GM13977 (cell line): ENCODE data around the gene PRKCB.
"Not testable (repeated sequence)": the region's sequence is repeated elsewhere in the genome, so short reads cannot be mapped to it uniquely, and the experiment has no call there.

ENCODE experiments used
- DNase-seq: peaks from one replicate; pipeline ENCODE4 v3.0.0; 2012; ENCODE audit warnings: low spot score
- in situ Hi-C: fragments of 300-500 bp; cut with MboI; formaldehyde crosslinking; loops from one replicate; pipeline ENCODE4 v1.12.0; 2022; ENCODE audit warnings: low sequenced_read_pairs, low pct_unique_long_range_greater_than_20kb, mixed read lengths, inconsistent platforms; ENCODE audit not compliant: unreplicated experiment
- TF ChIP-seq, protein P1 (sequence below): IDR thresholded peaks from 2 replicates; pipeline ENCODE4 v1.5.1; 2012; ENCODE audit warnings: mild to moderate bottlenecking, control low read depth; ENCODE audit not compliant: insufficient read depth; ENCODE audit errors: extremely low read depth, missing control alignments

The PRKCB gene

DNA sequence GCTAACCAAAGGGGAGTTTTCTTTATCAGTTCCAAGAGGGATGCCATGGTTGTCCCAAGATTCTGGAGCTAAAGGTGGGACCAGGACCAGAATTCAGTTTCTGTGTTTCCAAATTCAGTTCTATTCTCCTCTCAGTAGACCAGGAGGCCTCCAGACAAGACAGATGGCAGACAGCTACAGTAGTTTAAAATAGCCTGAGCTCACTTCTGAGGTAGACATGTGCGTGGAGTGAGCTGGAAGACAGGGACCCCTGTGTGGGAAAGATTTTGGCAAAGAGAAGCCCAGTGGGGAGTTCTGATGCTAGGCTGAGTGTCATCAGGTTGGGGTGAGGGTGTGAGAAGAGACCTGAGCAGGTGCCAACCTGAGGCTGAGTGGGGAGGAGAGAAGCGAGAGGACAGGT, 95.4 kb downstream of the PRKCB start:
- TF ChIP-seq, protein P1, sequence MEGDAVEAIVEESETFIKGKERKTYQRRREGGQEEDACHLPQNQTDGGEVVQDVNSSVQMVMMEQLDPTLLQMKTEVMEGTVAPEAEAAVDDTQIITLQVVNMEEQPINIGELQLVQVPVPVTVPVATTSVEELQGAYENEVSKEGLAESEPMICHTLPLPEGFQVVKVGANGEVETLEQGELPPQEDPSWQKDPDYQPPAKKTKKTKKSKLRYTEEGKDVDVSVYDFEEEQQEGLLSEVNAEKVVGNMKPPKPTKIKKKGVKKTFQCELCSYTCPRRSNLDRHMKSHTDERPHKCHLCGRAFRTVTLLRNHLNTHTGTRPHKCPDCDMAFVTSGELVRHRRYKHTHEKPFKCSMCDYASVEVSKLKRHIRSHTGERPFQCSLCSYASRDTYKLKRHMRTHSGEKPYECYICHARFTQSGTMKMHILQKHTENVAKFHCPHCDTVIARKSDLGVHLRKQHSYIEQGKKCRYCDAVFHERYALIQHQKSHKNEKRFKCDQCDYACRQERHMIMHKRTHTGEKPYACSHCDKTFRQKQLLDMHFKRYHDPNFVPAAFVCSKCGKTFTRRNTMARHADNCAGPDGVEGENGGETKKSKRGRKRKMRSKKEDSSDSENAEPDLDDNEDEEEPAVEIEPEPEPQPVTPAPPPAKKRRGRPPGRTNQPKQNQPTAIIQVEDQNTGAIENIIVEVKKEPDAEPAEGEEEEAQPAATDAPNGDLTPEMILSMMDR = no peak
- DNase-seq = no peak
- in situ Hi-C loops = no loop called here

DNA sequence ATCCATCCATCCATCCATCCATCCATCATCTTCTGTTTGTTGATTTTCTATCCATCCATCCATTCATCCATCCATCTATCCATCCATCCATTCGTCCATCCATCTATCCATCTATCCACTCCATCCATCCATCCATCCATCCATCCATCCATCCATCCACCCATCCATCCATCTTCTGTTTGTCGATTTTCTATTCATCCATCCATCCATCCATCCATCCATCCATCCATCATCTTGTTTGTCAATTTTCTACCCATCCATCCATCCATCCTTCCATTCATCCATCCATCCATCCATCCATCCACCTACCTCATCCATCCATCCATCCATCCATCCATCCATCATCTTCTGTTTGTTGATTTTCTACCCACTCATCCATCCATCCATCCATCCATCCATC, 97.9 kb downstream of the PRKCB start:
- in situ Hi-C loops = not testable (repeated sequence)

DNA sequence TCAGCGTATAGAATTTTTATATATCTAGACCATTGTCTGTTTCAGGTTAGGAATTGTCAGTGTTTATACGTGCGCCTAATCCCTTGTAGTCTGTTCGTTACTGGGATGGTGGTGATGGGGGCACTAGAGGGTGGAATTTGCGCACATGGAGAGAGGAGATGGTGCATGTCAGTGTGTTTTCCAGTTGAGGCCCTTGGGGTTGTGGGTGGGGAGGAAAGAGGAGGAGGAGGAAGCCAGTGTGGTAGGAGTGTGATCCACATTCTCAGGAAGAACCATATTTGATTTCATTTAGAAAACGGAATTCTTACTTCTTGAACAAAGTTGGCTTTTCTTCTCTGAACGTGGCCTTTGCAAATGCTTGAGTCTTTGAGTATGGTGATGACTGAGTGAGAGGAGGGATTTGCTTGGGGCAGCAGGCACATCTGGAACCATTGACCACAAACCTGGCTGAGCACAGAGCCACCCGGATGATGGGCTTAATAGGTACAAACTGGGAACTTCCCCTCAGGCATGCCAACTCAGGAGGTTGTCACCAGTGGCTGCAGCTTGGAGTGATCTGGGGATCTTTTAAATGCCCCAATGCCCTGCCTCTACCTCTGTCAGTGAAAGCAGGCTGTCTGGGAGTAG, 98.9 kb downstream of the PRKCB start:
- no peak for DNase-seq
- TF ChIP-seq, protein P1 = no peak
- in situ Hi-C loops = no loop called here

More for the DNA sequence above, 97.9 kb downstream of the PRKCB start:
- not testable (repeated sequence) for DNase-seq

DNA sequence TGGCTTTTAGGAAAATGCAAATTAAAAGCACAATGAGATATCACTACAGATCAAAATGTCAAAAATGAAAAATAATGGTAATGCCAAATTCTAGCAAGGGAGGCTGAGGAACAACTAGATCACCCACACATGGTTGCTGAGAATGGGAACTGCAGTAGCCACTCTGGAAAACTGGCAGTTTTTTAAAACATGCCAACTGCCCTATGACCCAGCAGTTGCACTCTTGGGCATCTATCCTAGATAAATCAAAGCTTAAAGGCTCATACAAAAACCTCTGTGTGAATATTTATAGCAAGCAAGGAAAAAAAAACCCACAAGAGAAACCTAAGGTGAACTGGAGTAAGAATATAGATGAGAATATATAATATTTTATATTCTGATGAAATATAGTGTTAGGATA, 104.3 kb downstream of the PRKCB start:
- DNase-seq = no peak
- in situ Hi-C loops = no loop called here
- TF ChIP-seq, protein P1 = no peak

DNA sequence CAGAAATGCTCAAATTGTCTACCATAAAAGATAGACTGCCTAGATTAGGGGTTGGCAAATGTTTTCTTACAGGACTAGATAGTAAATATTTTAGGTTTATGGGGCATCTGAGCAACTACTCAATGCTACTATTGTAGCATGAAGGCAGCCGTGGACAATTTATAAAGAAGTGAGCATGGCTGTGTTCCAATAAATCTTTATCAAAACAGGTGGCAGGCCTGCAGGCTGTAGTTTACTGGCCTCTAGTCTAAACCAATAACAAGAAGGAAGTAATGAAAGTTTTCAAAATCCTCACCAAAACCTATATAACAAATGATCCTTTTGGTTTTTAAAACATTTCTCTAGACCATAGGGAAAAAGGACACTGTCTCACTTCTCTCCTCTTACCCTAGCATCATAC, 105.2 kb downstream of the PRKCB start:
- no peak for DNase-seq
- TF ChIP-seq, protein P1 = no peak
- in situ Hi-C loops = no loop called here

DNA sequence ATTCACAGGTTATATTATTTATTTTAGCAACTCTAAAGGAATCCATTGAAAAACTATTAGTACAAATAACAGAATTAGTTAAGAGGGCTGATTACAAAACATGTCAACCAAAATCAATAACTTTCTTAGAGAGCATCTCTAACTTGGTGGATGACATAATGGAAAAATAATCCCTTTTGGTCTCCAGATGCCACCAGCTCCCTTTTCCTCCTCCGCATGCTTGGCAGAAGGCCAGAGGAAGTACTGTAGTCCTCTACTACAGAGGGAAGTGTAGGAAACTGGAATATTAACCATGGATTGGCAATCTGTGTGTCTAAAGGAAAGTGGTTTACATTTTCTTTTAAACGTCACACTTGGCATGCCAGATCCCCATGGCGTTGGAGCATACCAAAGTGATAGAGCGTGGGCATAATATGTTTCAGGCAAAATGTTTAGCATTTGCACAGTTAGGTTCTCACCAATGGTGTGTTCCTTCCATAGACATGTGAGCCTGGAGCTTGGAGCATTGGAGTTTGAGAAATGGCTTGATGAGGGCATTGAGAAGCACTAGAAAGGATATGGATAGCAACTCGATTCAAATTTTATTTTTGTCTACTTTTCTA, 106.3 kb downstream of the PRKCB start:
- in situ Hi-C loops = no loop called here
- TF ChIP-seq, protein P1 = no peak
- DNase-seq = no peak

DNA sequence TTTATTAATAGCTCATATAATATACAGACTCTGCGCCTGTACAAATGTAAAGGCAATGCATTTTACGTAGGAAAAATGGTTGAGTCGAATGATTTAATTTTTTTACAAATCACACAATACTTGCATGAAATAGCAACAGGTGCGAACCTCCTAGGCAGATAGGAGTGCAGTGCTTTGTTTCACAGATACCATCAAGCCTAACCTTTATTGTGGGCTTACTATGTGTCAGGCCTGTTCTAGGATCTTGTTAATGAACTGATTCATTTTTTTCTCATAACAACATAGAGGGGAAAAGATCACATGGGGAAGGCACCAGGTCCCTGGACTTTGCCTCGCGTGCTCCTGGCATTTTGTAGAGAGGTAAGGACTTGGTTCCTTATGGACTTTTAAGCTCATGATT, 107.8 kb downstream of the PRKCB start:
- in situ Hi-C loops = no loop called here
- TF ChIP-seq, protein P1 = no peak
- no peak for DNase-seq
